HG03565 (cell line): ENCODE results near the gene GTPBP1.

ENCODE experiments used
- ATAC-seq: cut with Tn5 transposase; IDR thresholded peaks from one replicate; pipeline ENCODE4 v1.9.1; 2021; ENCODE audit warnings: mild to moderate bottlenecking, moderate library complexity; ENCODE audit not compliant: unreplicated experiment

The GTPBP1 gene

GRCh38 chr22:38756711-38757463 is 51.1 kb downstream of the GTPBP1 start:
- ATAC-seq = no peak

GRCh38 chr22:38757464-38757757 is 51.7 kb downstream of the GTPBP1 start:
- no peak for ATAC-seq

- ATAC-seq = no peak
These were observed 52.7 kb downstream of the GTPBP1 start for GRCh38 chr22:38758276-38758945.

- no peak for ATAC-seq
These were observed 53.3 kb downstream of the GTPBP1 start for GRCh38 chr22:38759005-38759404.

- ATAC-seq = no peak
These were observed 54.9 kb downstream of the GTPBP1 start for GRCh38 chr22:38760477-38761201.

GRCh38 chr22:38761202-38762162 is 55.7 kb downstream of the GTPBP1 start:
- ATAC-seq = no peak

GRCh38 chr22:38762551-38762983 is 56.8 kb downstream of the GTPBP1 start:
- no peak for ATAC-seq

GRCh38 chr22:38766076-38766777 is 60.5 kb downstream of the GTPBP1 start:
- no peak for ATAC-seq

GRCh38 chr22:38767313-38767712 is 61.6 kb downstream of the GTPBP1 start:
- no peak for ATAC-seq

GRCh38 chr22:38768036-38768435 is 62.3 kb downstream of the GTPBP1 start:
- no peak for ATAC-seq

- ATAC-seq = no peak
These were observed 64.7 kb downstream of the GTPBP1 start for GRCh38 chr22:38770257-38770949.

GRCh38 chr22:38772623-38772873 is 66.8 kb downstream of the GTPBP1 start:
- ATAC-seq = no peak

- no peak for ATAC-seq
These were observed 67.7 kb downstream of the GTPBP1 start for GRCh38 chr22:38773363-38773946.

GRCh38 chr22:38774496-38775166 is 68.9 kb downstream of the GTPBP1 start:
- no peak for ATAC-seq

GRCh38 chr22:38775656-38776055 is 69.9 kb downstream of the GTPBP1 start:
- no peak for ATAC-seq

GRCh38 chr22:38776086-38776485 is 70.3 kb downstream of the GTPBP1 start:
- no peak for ATAC-seq

GRCh38 chr22:38777087-38777671 is 71.4 kb downstream of the GTPBP1 start:
- ATAC-seq = no peak

- ATAC-seq = no peak
These were observed 75.3 kb downstream of the GTPBP1 start for GRCh38 chr22:38781033-38781432.
